K562 (cell line): ENCODE results near the gene CELSR2. TPM values are rescaled to one million over a fixed set of nuclear protein-coding genes. Genes with fewer than 3 reads are reported as not detected.

Experiments
- BMI1 ChIP-seq: fragments of 150-350 bp; IDR thresholded peaks from 2 replicates; pipeline ENCODE4 v1.6.1; 2014; ENCODE audit warnings: low read length
- DLX4 ChIP-seq: fragments of 250-450 bp; sonication (Bioruptor Pico); IDR thresholded peaks from 2 replicates; pipeline ENCODE4 v1.6.1; 2021; ENCODE audit warnings: mild to moderate bottlenecking
- E2F6 ChIP-seq, 2 experiments: IDR thresholded peaks; 2 replicates each; pipeline ENCODE4 v1.6.1; 2011; ENCODE audit warnings: borderline replicate concordance in 1 of 2, control low read depth in 1 of 2, low read depth in 1 of 2, low read length in 1 of 2, mild to moderate bottlenecking in 1 of 2, mixed read lengths in 1 of 2, moderate library complexity in 1 of 2; ENCODE audit not compliant: insufficient read depth in 1 of 2, insufficient read length in 1 of 2, poor library complexity in 1 of 2, severe bottlenecking in 1 of 2; ENCODE audit errors: extremely low read depth in 1 of 2
- FOXJ3 ChIP-seq: sonication (generic); formaldehyde crosslinking; IDR thresholded peaks from 2 replicates; pipeline ENCODE4 v1.4.0; 2020; ENCODE audit warnings: mild to moderate bottlenecking, missing genetic modification reagents
- GABPB1 ChIP-seq: sonication (generic); formaldehyde crosslinking; IDR thresholded peaks from 2 replicates; pipeline ENCODE4 v1.8.0; 2022; ENCODE audit warnings: mild to moderate bottlenecking, missing genetic modification reagents
- HES1 ChIP-seq: fragments of 450-650 bp; IDR thresholded peaks from 2 replicates; pipeline ENCODE4 v1.6.1; 2016; ENCODE audit warnings: low read depth, mild to moderate bottlenecking, moderate library complexity
- HMG20B ChIP-seq: fragments of 250-450 bp; sonication (Bioruptor Pico); IDR thresholded peaks from 2 replicates; pipeline ENCODE4 v1.5.0; 2021; ENCODE audit warnings: mild to moderate bottlenecking
- POLR2A ChIP-seq: fragments of 450-650 bp; conservative IDR thresholded peaks from 2 replicates; pipeline ENCODE4 v1.6.1; 2016
- PRDM10 ChIP-seq: fragments of 450-650 bp; IDR thresholded peaks from 2 replicates; pipeline ENCODE4 v1.6.1; 2018; ENCODE audit not compliant: partially characterized antibody
- RBM17 ChIP-seq: fragments of 200-400 bp; formaldehyde crosslinking; IDR thresholded peaks from 2 replicates; pipeline ENCODE4 v1.6.1; 2017; ENCODE audit warnings: low read depth, mild to moderate bottlenecking, low read length, borderline replicate concordance
- SIN3A ChIP-seq, 2 experiments: fragments of 150-350 bp in 1 of 2; IDR thresholded peaks; 2 replicates each; pipeline ENCODE4 v1.6.1; 2011 to 2016; ENCODE audit warnings: borderline replicate concordance in 2 of 2, low read depth in 2 of 2, low read length in 2 of 2, mild to moderate bottlenecking in 2 of 2, moderate library complexity in 2 of 2; ENCODE audit not compliant: control insufficient read depth in 1 of 2
- SNIP1 ChIP-seq: fragments of 450-650 bp; IDR thresholded peaks from 2 replicates; pipeline ENCODE4 v1.7.1; 2017; ENCODE audit warnings: low read depth, mild to moderate bottlenecking
- TFAP4 ChIP-seq: sonication (generic); formaldehyde crosslinking; IDR thresholded peaks from 2 replicates; pipeline ENCODE4 v1.8.0; 2022; ENCODE audit warnings: missing genetic modification reagents, mild to moderate bottlenecking, moderate library complexity, borderline replicate concordance
- ZNF395 ChIP-seq: fragments of 200-800 bp; sonication (Bioruptor generic); IDR thresholded peaks from 2 replicates; pipeline ENCODE4 v1.6.1; 2017; ENCODE audit warnings: missing genetic modification characterization, missing compliant biosample characterization
- ZNF586 ChIP-seq: fragments of 450-650 bp; formaldehyde crosslinking; conservative IDR thresholded peaks from 2 replicates; pipeline ENCODE4 v1.4.0; 2020; ENCODE audit warnings: mild to moderate bottlenecking, moderate library complexity
- ZNF695 ChIP-seq: fragments of 450-650 bp; formaldehyde crosslinking; IDR thresholded peaks from 2 replicates; pipeline ENCODE4 v1.4.0; 2020; ENCODE audit warnings: mild to moderate bottlenecking, moderate library complexity
- ZNF766 ChIP-seq: fragments of 200-800 bp; sonication (Bioruptor generic); conservative IDR thresholded peaks from 2 replicates; pipeline ENCODE4 v1.6.1; 2016; ENCODE audit warnings: missing genetic modification characterization, missing compliant biosample characterization
- polyA plus RNA-seq, 8 experiments: library from polyadenylated mRNA; depleted of rRNA in 4 of 8; stranded (reverse) in 5 of 8; unstranded in 3 of 8; fragments of >200 nt; fragmentation: Nextera tagmentation in 2 of 8; fragmentation: Illumina TruSeq in 1 of 8; extraction: Ambion mirVana in 2 of 8; extraction: Trizol in 1 of 8; gene quantifications; 2 replicates each; pipeline versions ENCODE4 v1.2.1 to v1.2.3, GENCODE V29; 2011 to 2014; ENCODE audit warnings: inconsistent platforms in 1 of 8, missing spikeins in 1 of 8
- total RNA-seq, 7 experiments: library from RNA; depleted of rRNA in 6 of 7; stranded (reverse); fragments of >200 nt in 6 of 7; fragmentation: Illumina TruSeq in 2 of 7; extraction: Trizol in 2 of 7; gene quantifications; 2 replicates each; pipeline versions ENCODE4 v1.2.1 to v1.2.3, GENCODE V29; 2011 to 2021; ENCODE audit warnings: low replicate concordance in 1 of 7

Gene CELSR2
- total and polyA plus RNA-seq, 9 of the 15 experiments (the other 6 are each of a cell fraction or from before 2014, with no cell fraction given) = 0.31 to 21.9 (median 4.2) TPM

GRCh38 chr1:109253803-109254620 is 4.7 kb downstream of the CELSR2 start (continued):
- TF ChIP-seq ZNF395 (CRISPR knock-in tag) = 0 out of 2 replicates have a peak, but pooled peaks have one; percentile 52
- no peak for TF ChIP-seq HES1
- TF ChIP-seq ZNF766 (CRISPR knock-in tag) = peak; percentile 26; the same call in 1 of the 2 replicates
- TF ChIP-seq E2F6 (IDR thresholded peaks at IDR 0.05; ENCODE audit: borderline replicate concordance in 1 of 2, extremely low read depth in 1 of 2, insufficient read depth in 1 of 2, insufficient read length in 1 of 2, low read depth in 1 of 2, low read length in 1 of 2, poor library complexity in 1 of 2, severe bottlenecking in 1 of 2) = peak in 1 of 2 experiments; percentile 51
- no peak for TF ChIP-seq POLR2A
- no peak for TF ChIP-seq BMI1
- TF ChIP-seq SIN3A (IDR thresholded peaks at IDR 0.05; ENCODE audit: borderline replicate concordance in 2 of 2, control insufficient read depth in 1 of 2, low read depth in 2 of 2, low read length in 2 of 2) = peak; percentile 23 to 64; a peak in 2 of 4 replicates
- TF ChIP-seq GABPB1 = no peak
- no peak for TF ChIP-seq DLX4
- no peak for TF ChIP-seq HMG20B
- no peak for TF ChIP-seq ZNF695
- no peak for TF ChIP-seq FOXJ3 (CRISPR knock-in tag)
- TF ChIP-seq ZNF586 (CRISPR knock-in tag) = no peak
- TF ChIP-seq TFAP4 (CRISPR knock-in tag) = peak; percentile 94
- TF ChIP-seq RBM17 = no peak
- no peak for TF ChIP-seq SNIP1
- no peak for TF ChIP-seq PRDM10
